HG03039 (cell line): ENCODE results near the gene SPACDR.
"Not testable (repeated sequence)": the region's sequence is repeated elsewhere in the genome, so short reads cannot be mapped to it uniquely, and the experiment has no call there.

ENCODE experiments used
- ATAC-seq: cut with Tn5 transposase; IDR thresholded peaks from one replicate; pipeline ENCODE4 v1.9.1; 2021; ENCODE audit warnings: mild to moderate bottlenecking, moderate library complexity; ENCODE audit not compliant: unreplicated experiment

SPACDR gene, protein sequence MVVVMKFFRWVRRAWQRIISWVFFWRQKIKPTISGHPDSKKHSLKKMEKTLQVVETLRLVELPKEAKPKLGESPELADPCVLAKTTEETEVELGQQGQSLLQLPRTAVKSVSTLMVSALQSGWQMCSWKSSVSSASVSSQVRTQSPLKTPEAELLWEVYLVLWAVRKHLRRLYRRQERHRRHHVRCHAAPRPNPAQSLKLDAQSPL

DNA sequence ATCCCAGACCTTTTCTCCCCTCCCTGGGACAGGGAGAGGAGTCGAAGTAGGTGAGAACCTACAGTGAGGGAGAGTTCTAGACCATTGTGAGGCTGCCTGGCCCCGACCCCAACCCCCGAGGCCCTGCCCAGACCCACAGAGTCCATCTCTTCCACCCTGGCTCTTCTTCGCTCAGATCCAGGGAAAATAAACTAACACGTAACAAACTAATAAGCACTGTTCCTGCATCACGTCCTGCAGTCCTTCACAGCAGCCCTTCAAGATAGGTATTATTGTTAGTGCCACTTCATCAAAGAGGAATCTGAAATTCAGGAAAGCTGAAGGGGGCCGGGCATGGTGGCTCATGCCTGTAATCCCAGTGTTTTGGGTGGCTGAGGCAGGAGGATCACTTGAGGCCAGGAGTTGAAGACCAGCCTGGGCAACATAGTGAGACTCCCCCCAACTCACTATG lies at the start of gene SPACDR:
SPACDR (minus strand) TSS at position 51 of the 451 bp plus-strand sequence. CDS start 235 bp downstream, outside the sequence.
- ATAC-seq: no peak

DNA sequence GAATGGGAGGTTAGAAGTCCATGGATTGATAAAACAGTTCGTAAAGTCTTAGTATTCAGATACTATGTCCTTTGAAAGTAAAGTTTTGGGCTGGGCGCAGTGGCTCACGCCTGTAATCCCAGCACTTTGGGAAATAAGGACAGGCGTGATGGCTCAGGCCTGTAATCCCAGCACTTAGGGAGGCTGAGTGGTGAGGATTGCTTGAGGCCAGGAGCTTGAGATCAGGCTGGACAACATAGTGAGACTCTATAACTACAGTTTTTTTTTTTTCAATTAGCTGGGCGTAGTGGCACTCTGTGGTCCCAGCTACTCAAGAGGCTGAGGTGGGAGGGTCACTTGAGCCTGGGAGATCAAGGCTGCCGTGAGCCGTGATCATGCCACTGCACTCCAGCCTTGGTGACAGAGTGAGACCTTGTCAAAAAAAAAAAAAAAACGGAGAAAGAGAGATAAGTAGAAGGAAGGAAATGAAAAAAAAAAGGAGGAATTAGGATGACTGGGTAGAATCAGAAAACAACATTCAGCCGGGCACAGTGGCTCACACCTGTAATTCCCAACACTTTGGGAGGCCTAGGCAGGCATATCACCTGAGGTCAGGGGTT lies 49.3 kb upstream of the SPACDR start:
- no peak for ATAC-seq

DNA sequence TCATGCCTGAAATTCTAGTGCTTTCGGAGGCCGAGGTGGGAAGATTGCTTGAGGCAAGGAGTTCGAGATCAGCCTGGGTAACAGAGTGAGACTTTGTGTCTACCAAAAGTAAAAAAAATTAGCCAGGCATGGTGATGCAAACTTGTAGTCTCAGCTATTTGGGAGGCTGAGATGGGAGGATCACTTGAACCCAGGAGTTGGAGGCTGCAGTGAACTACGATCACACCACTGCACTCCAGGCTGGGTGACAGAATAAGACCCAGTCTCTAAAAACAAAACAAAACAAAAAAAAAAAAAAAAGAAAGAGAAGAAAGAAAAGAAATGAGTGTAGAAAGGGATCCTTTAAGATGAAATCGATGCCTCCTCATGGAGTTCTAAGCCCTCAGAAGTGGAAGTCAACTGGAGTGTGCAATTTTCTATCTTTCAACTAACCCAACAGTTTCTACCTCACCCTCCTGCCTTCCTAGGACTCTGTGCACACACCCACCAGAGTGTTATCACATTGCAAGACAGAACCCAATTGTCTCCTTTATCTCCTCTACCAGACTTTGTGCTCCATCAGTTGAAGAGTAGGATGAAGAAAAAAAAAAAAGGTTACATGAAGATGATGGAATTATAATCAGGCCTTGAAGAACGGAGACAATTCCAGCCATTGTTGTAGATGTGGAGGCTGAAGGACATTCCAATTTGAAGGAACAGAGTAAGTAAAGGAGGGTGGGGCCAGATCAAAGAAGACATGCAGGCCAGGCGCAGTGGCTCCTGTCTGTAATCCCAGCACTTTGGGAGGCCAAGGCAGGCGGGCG lies 46.6 kb upstream of the SPACDR start:
- no peak for ATAC-seq

DNA sequence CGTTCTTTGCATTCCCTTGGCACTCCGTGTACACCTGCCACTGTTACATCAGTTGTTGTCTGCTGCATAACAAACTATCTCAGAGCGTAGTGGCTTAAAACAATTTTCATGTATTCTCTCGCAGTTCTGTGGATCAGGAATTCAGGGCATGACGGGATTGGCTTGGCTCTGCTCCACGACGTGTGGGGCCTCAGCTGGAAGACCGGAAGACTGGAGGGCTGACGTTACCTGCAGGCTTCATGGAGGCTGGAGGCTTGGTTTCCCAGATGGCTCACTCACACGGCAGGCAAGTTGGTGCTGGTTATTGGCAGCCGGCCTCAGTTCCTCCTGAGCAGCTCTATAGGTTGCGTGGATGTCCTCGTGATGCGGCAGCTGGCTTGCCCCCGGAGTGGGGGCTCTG lies 45.2 kb upstream of the SPACDR start:
- ATAC-seq: no peak

DNA sequence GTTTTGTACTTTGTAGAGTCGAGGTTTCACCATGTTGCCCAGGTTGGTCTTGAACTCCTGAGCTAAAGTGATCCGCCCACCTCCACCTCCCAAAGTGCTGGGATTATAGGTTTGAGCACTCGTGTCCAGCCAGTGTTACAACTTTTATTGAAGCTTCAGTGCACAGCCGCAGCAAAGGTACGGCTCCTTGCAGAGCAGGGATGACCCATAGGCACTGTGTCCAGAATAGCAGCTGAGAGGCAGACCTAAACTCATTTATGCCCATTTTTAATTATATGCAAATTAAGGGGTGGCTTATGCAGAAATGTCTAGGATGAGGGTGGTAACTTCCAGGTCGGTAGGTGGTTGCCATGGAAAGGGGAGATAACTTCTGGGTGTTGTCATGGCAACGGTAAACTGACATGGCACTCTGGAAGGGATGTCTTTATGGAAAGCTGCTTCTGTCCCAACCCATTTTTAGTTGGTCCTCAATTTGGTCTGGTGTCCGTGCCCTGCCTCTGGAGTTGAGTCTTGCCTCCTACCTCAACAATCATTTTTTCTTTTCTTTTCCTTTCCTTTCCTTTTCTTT lies 42.4 kb upstream of the SPACDR start:
- no peak for ATAC-seq

DNA sequence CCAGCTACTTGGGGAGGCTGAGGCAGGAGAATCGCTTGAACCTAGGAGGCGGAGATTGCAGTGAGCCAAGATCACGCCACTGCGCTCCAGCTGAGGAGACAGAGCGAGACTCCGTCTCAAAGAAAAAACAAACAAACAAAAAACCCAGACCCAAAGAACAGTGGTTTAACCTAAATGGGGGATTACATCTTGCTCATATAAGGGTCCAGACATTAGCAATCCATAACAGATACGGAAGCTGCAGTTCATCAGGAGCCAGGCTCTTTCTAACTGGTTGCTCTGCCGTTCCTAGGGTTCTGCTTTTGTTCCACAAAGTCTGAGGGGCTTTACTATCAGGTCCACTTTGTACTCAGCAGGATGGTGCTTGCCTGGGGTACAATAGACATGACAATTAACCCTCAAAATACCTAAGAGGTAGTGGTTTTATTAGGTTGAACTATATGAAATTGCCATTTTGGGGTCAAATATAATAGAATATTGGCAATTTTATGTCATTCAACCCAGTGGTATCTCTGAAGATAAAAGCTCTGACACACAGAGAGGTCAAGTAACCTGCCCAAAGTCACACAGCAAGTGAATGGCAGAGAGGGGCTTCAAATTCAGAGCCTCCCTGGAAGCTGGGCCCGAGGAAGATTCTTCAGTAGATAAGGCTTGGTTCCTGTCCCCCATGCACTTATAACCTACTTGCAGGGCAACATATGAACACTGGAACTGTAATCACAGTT lies 41.0 kb upstream of the SPACDR start:
- ATAC-seq: no peak

DNA sequence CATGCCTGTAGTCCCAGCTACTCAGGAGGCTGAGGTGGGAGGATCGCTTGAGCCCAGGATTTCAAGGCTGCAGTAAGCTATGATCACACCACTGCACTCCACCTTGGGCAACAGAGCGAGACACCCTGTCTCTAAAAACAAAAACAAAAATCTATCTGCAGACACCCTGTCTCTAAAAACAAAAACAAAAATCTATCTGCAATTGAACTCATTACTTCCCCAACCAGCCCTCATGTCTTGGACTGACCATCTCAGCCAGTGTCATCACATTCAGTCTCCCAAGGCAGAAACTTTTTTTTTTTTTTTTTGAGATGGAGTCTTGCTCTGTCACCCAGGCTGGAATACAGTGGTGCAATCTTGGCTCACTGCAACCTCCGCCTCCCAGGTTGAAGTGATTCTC lies 40.0 kb upstream of the SPACDR start:
- ATAC-seq: not testable (repeated sequence)

DNA sequence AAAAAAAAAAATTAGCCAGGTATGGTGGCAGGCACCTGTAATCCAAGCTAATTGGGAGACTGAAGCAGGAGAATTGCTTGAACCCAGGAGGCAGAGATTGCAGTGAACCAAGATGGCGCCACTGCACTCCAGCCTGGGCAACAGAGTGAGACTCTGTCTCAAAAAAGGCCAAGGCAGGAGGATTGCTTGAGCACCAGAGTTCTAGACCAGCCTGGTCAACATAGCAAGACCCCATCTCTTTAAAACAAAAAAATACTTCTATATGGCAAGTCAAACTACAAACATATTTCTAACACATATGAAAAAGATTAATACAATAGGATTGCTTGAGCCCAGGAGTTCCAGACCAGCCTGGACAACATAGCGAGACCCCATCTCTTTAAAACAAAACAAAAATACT lies 36.7 kb upstream of the SPACDR start:
- ATAC-seq: not testable (repeated sequence)

DNA sequence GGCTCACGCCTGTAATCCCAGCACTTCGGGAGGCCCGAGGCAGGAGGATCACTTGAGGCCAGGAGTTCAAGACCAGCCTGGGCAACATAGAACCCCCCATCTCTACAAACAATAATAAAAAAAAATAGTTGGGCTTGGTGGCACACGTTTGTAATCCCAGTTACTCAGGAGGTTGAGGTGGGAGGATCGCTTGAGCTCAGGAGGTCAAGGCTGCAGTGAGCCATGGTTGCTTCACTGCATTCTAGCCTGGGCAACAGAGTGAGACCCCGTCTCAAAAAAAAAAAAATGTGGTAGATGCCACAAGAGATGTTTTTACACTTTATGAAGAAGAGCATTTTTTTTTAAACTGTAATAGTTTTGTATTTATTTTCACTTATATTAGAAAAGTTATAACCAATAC lies 32.4 kb upstream of the SPACDR start:
- no peak for ATAC-seq

DNA sequence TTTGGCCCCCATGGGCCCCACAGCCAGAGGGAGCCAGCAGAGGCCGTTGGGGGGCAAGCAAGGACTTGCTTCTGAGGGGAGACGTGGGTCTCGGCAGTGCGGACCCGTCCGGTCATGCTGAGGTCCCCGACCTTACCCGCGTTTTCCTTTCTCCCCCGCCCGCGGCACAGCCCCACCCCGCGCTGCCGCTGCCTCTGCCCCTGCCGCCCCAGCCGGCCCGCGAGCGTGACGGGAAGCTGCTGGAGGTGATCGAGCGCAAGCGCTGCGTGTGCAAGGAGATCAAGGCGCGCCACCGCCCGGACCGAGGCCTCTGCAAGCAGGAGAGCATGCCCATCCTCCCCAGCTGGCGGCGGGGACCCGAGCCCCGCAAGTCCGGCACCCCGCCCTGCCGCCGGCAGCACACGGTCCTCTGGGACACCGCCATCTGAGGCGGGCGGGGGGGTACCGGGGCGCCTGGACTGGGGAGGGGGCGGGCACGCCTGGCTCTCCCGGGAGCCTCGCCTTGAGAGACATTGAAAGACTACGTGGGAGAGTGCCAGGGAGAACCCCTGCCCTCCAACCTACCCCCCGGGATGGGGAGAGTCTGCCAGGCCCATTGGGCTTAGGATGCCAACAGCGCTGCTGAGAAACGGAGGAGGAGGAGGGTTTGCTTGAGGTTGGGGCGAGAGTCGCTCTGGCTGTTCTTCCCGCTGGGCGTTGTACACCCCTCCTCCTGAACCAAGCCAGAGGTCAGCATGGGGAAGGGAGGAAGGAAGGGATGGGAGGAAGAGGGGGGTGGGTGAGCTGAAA lies 29.6 kb upstream of the SPACDR start:
- ATAC-seq: no peak

DNA sequence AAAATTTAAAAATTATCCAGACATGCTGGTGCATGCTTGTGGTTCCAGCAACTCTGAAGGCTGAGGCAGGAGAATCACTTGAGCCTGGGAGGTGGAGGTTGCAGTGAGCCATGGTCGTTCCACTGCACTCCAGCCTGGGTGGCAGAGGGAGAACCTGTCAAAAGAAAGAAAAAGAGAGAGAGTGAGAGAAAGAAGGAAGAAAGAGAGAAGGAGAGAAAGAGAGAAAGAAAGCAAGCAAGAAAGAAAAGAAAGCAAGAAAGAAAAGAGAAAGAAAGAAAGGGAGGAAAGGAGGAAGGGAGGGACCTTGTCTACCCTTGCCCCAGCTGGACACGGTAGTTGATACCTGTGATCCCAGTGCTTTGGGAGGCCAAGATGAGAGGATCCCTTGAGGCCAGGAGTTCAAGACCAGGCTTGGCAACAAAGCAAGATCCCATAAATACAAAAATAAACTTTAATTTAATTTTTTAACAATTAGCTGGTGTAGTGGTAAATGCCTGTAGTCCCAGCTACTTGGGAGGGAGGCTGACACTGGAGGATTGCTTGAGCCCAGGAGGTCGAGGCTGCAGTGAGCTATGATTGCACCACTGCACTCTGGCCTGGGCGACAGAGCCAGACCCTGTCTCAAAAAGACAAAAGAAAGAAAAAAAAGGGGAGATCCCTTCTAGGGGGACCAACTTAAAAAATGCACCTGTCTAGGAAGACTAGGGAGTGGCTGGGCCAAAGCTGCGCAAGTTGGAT lies 28.8 kb upstream of the SPACDR start:
- no peak for ATAC-seq

DNA sequence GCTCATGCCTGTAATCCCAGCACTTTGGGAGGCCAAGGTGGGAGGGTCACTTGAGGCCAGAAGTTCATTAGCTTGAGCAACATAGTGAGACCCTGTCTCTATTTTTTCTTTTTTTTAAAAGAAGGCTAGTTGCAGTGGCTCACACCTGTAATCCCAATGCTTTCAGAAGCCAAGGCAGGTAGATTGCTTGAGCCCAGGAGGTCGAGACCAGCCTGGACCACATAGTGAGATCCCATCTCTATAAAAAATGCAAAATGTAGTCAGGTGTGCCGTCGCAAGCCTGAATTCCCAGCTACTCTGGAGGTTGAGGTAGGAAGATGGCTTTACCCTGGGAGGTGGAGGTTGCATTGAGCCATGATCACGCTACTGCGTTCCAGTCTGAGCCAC lies 27.1 kb upstream of the SPACDR start:
- ATAC-seq: no peak

DNA sequence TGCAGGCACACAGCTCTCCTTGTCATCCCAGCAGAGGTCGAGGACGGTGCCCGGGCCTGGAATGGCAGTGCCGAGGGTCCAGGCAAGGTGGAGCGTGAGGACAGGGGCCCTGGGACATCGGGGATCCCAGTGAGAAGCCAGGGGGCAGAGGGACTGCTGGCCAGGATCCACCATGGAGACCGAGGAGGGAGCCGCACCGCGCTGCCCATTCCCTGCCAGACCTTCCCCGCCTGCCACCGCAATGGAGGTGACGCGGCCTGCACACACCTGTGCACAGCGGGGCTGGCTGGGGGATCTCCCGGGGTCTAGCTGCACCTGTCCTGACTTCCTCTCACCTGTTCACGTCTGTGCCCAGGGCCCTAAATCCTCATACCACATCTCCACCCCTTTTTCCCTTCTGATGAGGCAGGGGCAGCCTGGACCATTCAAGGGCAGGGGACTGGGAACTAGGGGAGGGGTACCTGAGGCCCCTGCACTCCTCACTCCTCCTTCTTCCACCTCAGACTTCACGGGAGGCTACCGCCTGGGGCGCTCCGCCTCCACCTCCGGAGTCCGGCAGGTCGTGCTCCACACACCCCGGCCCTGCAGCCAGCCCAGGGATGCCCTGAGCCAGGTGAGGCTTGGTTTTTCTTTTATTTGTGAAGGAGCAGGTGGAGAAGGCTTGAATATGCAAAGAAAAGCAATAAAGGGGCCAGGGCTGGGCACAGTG lies 26.6 kb upstream of the SPACDR start:
- no peak for ATAC-seq

DNA sequence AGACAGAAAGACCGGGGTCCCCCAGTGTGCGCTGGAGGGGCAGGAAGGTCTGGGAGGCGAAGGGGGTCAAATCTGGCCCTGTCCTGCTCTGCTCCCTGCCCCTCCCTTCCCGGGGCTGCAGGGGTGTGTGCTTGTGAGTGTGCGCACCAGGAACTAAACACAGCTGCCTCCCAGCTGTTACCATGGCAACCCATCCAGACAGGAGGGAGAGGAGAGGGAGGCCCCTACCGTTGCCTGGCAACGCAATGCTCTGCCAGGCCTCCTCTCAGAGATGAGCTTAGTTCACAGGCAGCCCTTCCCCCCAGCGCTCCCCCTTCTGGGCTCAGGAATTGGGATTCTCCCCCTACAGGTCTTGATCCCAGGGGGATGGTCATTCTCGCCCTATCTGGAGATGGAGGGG lies 25.8 kb upstream of the SPACDR start:
- ATAC-seq: no peak

DNA sequence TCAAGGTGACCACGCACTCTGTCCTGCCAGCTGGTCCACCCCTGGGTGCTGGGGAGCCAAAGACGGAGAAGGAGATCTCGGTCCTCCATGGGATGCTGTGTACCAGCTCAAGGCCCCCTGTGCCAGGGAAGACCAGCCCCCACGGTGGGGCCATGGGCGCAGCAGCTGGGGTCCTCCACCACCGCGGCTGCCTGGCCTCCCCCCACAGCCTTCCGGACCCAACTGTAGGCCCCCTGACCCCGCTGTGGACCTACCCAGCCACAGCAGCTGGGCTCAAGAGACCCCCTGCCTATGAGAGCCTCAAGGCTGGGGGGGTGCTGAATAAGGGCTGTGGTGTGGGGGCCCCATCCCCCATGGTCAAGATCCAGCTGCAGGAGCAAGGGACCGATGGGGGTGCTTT lies 25.1 kb upstream of the SPACDR start:
- ATAC-seq: no peak

DNA sequence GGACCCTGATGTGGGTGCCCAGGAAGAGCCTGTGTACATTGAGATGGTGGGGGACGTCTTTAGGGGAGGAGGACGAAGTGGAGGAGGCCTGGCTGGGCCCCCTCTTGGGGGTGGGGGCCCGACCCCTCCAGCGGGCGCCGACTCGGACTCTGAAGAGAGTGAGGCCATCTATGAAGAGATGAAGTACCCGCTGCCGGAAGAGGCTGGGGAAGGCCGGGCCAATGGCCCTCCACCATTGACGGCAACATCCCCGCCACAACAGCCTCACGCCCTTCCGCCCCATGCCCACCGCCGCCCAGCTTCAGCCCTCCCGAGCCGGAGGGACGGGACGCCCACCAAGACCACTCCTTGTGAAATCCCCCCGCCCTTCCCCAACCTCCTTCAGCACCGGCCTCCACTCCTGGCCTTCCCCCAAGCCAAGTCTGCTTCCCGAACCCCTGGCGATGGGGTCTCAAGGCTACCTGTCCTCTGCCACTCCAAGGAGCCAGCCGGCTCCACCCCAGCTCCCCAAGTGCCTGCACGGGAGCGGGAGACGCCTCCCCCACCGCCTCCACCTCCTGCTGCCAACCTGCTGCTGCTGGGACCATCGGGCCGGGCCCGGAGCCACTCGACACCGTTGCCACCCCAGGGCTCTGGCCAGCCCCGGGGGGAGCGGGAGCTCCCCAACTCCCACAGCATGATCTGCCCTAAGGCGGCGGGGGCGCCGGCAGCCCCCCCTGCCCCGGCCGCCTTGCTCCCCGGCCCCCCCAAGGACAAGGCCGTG lies 24.5 kb upstream of the SPACDR start:
- ATAC-seq: no peak

DNA sequence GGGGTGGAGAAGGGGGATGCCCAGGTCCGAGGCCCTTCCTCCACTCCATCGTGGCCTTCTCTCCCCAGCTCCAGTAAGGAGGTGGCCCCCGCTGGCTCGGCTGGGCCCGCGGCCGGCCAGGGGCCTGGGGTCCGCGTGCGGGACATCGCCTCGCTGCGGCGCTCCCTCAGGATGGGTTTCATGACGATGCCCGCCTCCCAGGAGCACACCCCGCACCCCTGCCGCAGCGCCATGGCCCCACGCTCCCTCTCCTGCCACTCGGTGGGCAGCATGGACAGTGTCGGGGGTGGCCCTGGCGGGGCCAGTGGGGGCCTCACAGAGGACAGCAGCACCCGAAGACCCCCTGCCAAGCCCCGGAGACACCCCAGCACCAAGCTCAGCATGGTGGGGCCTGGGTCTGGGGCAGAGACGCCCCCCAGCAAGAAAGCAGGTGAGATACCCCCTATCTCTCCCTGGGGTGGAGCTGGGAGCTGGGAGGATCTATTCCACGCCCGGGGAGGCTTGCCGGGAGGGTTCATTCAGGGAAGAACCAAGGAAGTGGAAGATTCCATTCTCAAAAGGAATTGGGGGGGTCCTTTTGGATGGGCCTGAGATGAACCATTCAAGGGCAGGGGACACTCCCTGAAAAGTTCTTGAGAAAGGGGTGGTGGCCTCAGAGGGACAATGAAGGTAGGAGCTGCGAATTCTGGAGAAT lies 22.8 kb upstream of the SPACDR start:
- no peak for ATAC-seq
